HEK293T (cell line): Measurements from ENCODE around the gene TRPM2.
"Not testable (repeated sequence)": the region's sequence is repeated elsewhere in the genome, so short reads cannot be mapped to it uniquely, and the experiment has no call there.

Experiments
- ARNT ChIP-seq: fragments of 450-650 bp; IDR thresholded peaks from 2 replicates; pipeline ENCODE4 v1.6.1; 2017; ENCODE audit warnings: mild to moderate bottlenecking
- BHLHE40 ChIP-seq: fragments of 450-650 bp; IDR thresholded peaks from 2 replicates; pipeline ENCODE4 v1.6.1; 2016; ENCODE audit warnings: mild to moderate bottlenecking, moderate library complexity, borderline replicate concordance
- ELF4 ChIP-seq: fragments of 450-650 bp; IDR thresholded peaks from 2 replicates; pipeline ENCODE4 v1.6.1; 2017; ENCODE audit warnings: antibody characterized with exemption
- FOXK2 ChIP-seq: fragments of 450-650 bp; IDR thresholded peaks from 2 replicates; pipeline ENCODE4 v1.6.1; 2016; ENCODE audit warnings: mild to moderate bottlenecking
- FOXM1 ChIP-seq: fragments of 450-650 bp; IDR thresholded peaks from 2 replicates; pipeline ENCODE4 v1.6.1; 2017; ENCODE audit warnings: mild to moderate bottlenecking, borderline replicate concordance
- HDGF ChIP-seq: fragments of 450-650 bp; IDR thresholded peaks from 2 replicates; pipeline ENCODE4 v1.6.1; 2017; ENCODE audit warnings: antibody characterized with exemption, borderline replicate concordance
- L3MBTL2 ChIP-seq: fragments of 450-650 bp; conservative IDR thresholded peaks from 2 replicates; pipeline ENCODE4 v1.6.1; 2016; ENCODE audit warnings: mild to moderate bottlenecking
- LEF1 ChIP-seq: fragments of 450-650 bp; IDR thresholded peaks from 2 replicates; pipeline ENCODE4 v1.6.1; 2017; ENCODE audit warnings: mild to moderate bottlenecking, borderline replicate concordance
- NFRKB ChIP-seq: fragments of 450-650 bp; IDR thresholded peaks from 2 replicates; pipeline ENCODE4 v1.6.1; 2016; ENCODE audit warnings: mild to moderate bottlenecking, moderate library complexity
- SP1 ChIP-seq: fragments of 450-650 bp; IDR thresholded peaks from 2 replicates; pipeline ENCODE4 v1.6.1; 2017
- SUZ12 ChIP-seq: fragments of 450-650 bp; IDR thresholded peaks from 2 replicates; pipeline ENCODE4 v1.6.1; 2016; ENCODE audit warnings: mild to moderate bottlenecking
- TARDBP ChIP-seq: fragments of 450-650 bp; IDR thresholded peaks from 2 replicates; pipeline ENCODE4 v1.6.1; 2016
- ZNF384 ChIP-seq: fragments of 450-650 bp; IDR thresholded peaks from 2 replicates; pipeline ENCODE4 v1.6.1; 2016
- TF ChIP-seq, protein P1 (sequence below): fragments of 450-650 bp; IDR thresholded peaks from 2 replicates; pipeline ENCODE4 v1.6.1; 2016

DNA sequence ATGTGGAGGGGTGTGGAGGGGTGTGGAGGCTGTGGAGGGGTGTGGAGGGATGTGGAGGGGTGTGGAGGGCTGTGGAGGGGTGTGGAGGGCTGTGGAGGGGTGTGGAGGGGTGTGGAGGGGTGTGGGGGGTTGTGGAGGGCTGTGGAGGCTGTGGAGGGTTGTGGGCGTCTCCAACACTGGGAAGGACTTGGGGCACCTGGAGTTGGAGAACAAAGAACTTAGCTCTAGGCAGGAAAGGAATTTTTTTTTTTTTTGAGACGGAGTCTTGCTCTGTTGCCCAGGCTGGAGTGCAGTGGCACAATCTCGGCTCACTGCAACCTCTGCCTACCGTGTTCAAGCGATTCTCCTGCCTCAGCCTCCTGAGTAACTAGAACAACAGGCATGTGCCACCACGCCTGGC, 43.4 kb downstream of the TRPM2 start:
- not testable (repeated sequence) for TF ChIP-seq FOXM1, SP1, SUZ12, LEF1, NFRKB, ARNT, HDGF, BHLHE40, TARDBP, L3MBTL2, FOXK2, ELF4, ZNF384
- TF ChIP-seq, protein P1, sequence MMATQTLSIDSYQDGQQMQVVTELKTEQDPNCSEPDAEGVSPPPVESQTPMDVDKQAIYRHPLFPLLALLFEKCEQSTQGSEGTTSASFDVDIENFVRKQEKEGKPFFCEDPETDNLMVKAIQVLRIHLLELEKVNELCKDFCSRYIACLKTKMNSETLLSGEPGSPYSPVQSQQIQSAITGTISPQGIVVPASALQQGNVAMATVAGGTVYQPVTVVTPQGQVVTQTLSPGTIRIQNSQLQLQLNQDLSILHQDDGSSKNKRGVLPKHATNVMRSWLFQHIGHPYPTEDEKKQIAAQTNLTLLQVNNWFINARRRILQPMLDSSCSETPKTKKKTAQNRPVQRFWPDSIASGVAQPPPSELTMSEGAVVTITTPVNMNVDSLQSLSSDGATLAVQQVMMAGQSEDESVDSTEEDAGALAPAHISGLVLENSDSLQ, result not testable (repeated sequence)
